SK-N-SH (cell line): Measurements from ENCODE around the gene C1orf226. TPM values are rescaled to one million over a fixed set of nuclear protein-coding genes. Genes with fewer than 3 reads are reported as not detected.

ENCODE experiments used
- CTCF ChIA-PET: fragments of 300-600, 350-600 bp; formaldehyde crosslinking; extraction: SDS; loops from one replicate; lab custom pipeline; 2021; lab: Yijun Ruan, JAX
- POLR2A ChIA-PET: fragments of 350-600 bp; sonication (Branson Sonifier 250); formaldehyde crosslinking; extraction: SDS; loops from one replicate; lab custom pipeline; 2020; ENCODE audit warnings: antibody characterized with exemption, inconsistent platforms; lab: Yijun Ruan, JAX
- DNase-seq: peaks from one replicate; pipeline ENCODE4 v3.0.0; 2012
- H2AFZ ChIP-seq: fragments of 200-600 bp; sonication (generic); 2 replicates; pipeline ENCODE4 v1.8.1; 2016; ENCODE audit warnings: antibody characterized with exemption, mild to moderate bottlenecking, low read depth
- H3F3A ChIP-seq: fragments of 200-600 bp; sonication (generic); replicated peaks from 2 replicates; pipeline ENCODE3; 2016; ENCODE audit warnings: antibody characterized with exemption, mild to moderate bottlenecking; ENCODE audit not compliant: insufficient read depth
- H3K27ac ChIP-seq, 2 experiments: fragments of 200-500 bp in 1 of 2; fragments of 200-600 bp in 1 of 2; sonication (Bioruptor generic) in 1 of 2; sonication (generic), shearing (Covaris generic) in 1 of 2; 2 replicates each; pipeline versions ENCODE4 v1.5.1 to v1.6.1; 2014 to 2016; ENCODE audit warnings: low read depth in 2 of 2, inconsistent platforms in 1 of 2, low read length in 1 of 2, mild to moderate bottlenecking in 1 of 2, mixed read lengths in 1 of 2
- H3K27me3 ChIP-seq: fragments of 200-600 bp; sonication (generic), shearing (Covaris generic); 2 replicates; pipeline ENCODE4 v1.6.1; 2016; ENCODE audit warnings: mixed run types; ENCODE audit not compliant: insufficient read depth
- H3K36me3 ChIP-seq, 2 experiments: fragments of 200-500 bp in 1 of 2; fragments of 200-600 bp in 1 of 2; sonication (Bioruptor generic) in 1 of 2; sonication (generic) in 1 of 2; replicated peaks in 1 of 2; 2 replicates each; pipeline versions ENCODE3 to v1.5.1; 2014 to 2016; ENCODE audit warnings: low read length in 1 of 2, mild to moderate bottlenecking in 1 of 2; ENCODE audit not compliant: insufficient read depth in 2 of 2, control insufficient read depth in 1 of 2
- H3K4me1 ChIP-seq, 2 experiments: fragments of 200-500 bp in 1 of 2; fragments of 200-600 bp in 1 of 2; sonication (Bioruptor generic) in 1 of 2; sonication (generic), shearing (Covaris generic) in 1 of 2; 2 replicates each; pipeline versions ENCODE4 v1.5.1 to v1.6.1; 2014 to 2016; ENCODE audit warnings: low read depth in 1 of 2, low read length in 1 of 2, mixed run types in 1 of 2; ENCODE audit not compliant: insufficient read depth in 2 of 2, control insufficient read depth in 1 of 2
- H3K4me2 ChIP-seq: fragments of 200-600 bp; sonication (generic), shearing (Covaris generic); 2 replicates; pipeline ENCODE4 v1.6.1; 2017; ENCODE audit warnings: mixed run types
- H3K4me3 ChIP-seq, 2 experiments: fragments of 200-500 bp in 1 of 2; fragments of 200-600 bp in 1 of 2; sonication (Bioruptor generic) in 1 of 2; sonication (generic), shearing (Covaris generic) in 1 of 2; 2 replicates each; pipeline versions ENCODE4 v1.5.1 to v1.8.1; 2014 to 2016; ENCODE audit warnings: low read depth in 2 of 2, inconsistent platforms in 1 of 2, low read length in 1 of 2, mild to moderate bottlenecking in 1 of 2, mixed read lengths in 1 of 2, moderate library complexity in 1 of 2
- H3K79me2 ChIP-seq: fragments of 200-600 bp; sonication (generic); 2 replicates; pipeline ENCODE4 v1.8.1; 2017; ENCODE audit warnings: mild to moderate bottlenecking; ENCODE audit not compliant: insufficient read depth
- H3K9ac ChIP-seq: fragments of 200-600 bp; sonication (generic); 2 replicates; pipeline ENCODE4 v1.6.1; 2017; ENCODE audit warnings: mixed run types
- H3K9me2 ChIP-seq: fragments of 200-600 bp; sonication (generic); 2 replicates; pipeline ENCODE4 v1.6.1; 2017; ENCODE audit warnings: mixed run types
- H3K9me3 ChIP-seq: fragments of 200-600 bp; sonication (generic); 2 replicates; pipeline ENCODE4 v1.6.1; 2017; ENCODE audit warnings: mixed run types, mild to moderate bottlenecking, moderate library complexity
- H4K20me1 ChIP-seq: fragments of 200-600 bp; sonication (generic); 2 replicates; pipeline ENCODE4 v1.6.1; 2017; ENCODE audit warnings: mild to moderate bottlenecking, mixed run types; ENCODE audit not compliant: insufficient read depth
- CTCF ChIP-seq: fragments of 200-600 bp; sonication (generic); IDR thresholded peaks from 2 replicates; pipeline ENCODE4 v1.6.1; 2017; ENCODE audit warnings: antibody characterized with exemption, mild to moderate bottlenecking, moderate library complexity
- FOXM1 ChIP-seq: IDR thresholded peaks from 2 replicates; pipeline ENCODE4 v1.4.0; 2012; ENCODE audit warnings: low read depth, mild to moderate bottlenecking
- NRF1 ChIP-seq: IDR thresholded peaks from 2 replicates; pipeline ENCODE4 v1.6.1; 2012; ENCODE audit warnings: low read depth, mild to moderate bottlenecking, low read length
- TCF12 ChIP-seq: IDR thresholded peaks from 2 replicates; pipeline ENCODE4 v1.4.0; 2012
- ZBTB33 ChIP-seq: IDR thresholded peaks from 2 replicates; pipeline ENCODE4 v1.4.0; 2012; ENCODE audit warnings: low read depth, borderline replicate concordance
- WGBS: methylation state at CpG from one replicate; pipeline ENCODE4 v1.1.6; 2017; ENCODE audit warnings: low lambda C conversion rate; 5-methylcytosine and 5-hydroxymethylcytosine counted together
- polyA plus RNA-seq, 3 experiments: library from polyadenylated mRNA; depleted of rRNA; stranded (reverse); fragments of >200 nt; gene quantifications; 2 replicates each; pipeline ENCODE4 v1.2.3, GENCODE V29; 2012

Gene C1orf226
- polyA plus RNA-seq, 1 of the 3 experiments (the other 2 are of a cell fraction): 0.03 TPM

GRCh38 chr1:162385702-162386101 lies 4.2 kb downstream of the C1orf226 start:
- POLR2A ChIA-PET: no interaction called here

More at GRCh38 chr1:162385702-162386101, 4.2 kb downstream of the C1orf226 start:
- no peak overlapping the region for H3K9ac ChIP-seq
- H3K4me3 ChIP-seq: no peak overlapping the region
- TF ChIP-seq ZBTB33 (no peak), CTCF (no peak), FOXM1 (no peak), NRF1 (no peak), TCF12 (no peak)
- H3K4me1 ChIP-seq: peaks cover 0 to 12% of the 10 kb centered on the region in 2 experiments; a peak in 1 of 4 replicates
- peak; percentile 5 for DNase-seq
- H3K36me3 ChIP-seq: no peaks in the 10 kb centered on the region
- H3K4me2 ChIP-seq: no peak overlapping the region
- WGBS: no CpG with 5 or more reads among the region's 3 CpGs
- H3F3A ChIP-seq: no peaks in the 10 kb centered on the region
- H3K9me2 ChIP-seq: no peaks in the 10 kb centered on the region
- no peak overlapping the region for H3K27ac ChIP-seq
- H4K20me1 ChIP-seq: no peaks in the 10 kb centered on the region
- peaks cover 1% of the 10 kb centered on the region; the same call in 1 of the 2 replicates for H3K27me3 ChIP-seq
- no peaks in the 10 kb centered on the region for H3K9me3 ChIP-seq
- no peaks in the 10 kb centered on the region for H3K79me2 ChIP-seq
- no peak overlapping the region for H2AFZ ChIP-seq
- CTCF ChIA-PET: interaction anchor here (2.6 kb wide), 1 partner anchor 28 kb away, joined by 12 read pairs; no protein-coding TSS in a partner anchor
